NCI-H146 treated with DMSO at 0.1 percent for 48 hours (cell line): ENCODE results near the gene DSCAML1.

Experiments used
- DNase-seq: peaks from one replicate; lab custom pipeline; 2025; ENCODE audit not compliant: unreplicated experiment; lab: John Stamatoyannopoulos, UW

Gene DSCAML1

DNA sequence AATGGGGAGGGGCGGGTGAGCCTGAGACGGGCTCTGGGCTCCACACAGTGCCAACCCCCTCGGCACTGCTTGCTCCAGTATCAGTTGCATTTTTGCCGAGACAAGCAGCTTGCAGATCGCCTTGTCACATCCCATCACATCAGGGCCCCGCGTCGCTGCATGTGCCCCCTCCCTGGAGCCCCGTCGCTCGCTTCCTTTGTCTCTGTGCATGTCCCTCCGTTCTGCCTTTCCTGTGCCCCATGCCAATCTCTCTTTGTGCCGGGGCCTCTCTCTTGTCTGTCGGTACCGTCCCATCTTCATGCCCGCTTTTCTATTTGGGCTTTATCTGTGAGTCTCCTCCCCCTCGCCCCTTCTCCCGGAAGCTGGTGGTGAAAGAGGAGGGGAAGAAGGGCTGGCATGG lies 267.2 kb downstream of the DSCAML1 start:
- no peak for DNase-seq

DNA sequence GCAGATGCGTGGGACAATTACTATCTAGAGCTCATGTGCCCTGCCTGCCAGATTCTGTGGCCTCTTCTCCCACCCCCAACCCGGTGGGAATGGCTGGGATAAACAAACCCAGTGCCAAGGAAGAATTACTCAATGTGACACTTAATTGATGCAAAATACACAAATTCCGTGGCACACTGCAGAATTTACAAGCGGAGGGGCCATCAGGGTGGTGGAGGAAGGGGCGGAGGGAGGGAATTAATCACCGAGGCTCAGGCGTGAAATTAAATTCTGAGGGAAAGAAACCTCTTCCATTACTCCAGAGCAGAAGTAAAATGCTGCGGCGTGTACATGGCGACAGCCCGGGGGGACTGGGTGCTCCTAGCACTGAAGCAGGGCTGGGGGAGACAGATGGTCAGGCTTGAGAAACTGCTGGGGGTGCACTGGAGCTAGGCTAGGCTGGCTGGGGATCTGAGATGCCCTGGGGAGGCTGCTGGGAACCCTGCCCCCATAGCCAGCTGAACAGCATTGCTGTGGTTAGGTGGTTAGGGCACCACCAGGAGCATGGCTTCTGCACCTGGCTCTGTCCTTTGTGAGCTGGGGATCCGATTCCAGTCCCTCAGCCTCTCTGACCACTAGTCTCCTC lies 268.8 kb downstream of the DSCAML1 start:
- DNase-seq, result no peak

DNA sequence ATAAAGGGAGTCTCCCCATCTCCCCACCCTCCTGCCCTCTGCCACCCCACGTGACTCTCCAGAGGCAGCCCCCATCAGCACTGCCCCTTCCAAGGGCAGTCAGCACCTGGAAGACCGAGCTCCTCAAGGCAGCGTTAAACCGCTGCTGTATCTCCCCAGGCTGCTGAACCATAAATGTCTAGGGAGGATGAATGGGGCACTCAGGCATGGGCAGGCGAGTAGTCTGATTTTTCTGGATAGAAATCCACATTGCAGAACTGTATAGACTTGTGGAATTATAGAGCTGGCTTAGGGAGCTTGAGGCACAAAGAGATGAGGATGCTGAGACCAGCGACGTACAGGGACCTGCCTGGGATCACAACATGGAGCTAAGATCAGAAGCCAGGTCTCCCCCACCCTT lies 269.7 kb downstream of the DSCAML1 start:
- no peak for DNase-seq

DNA sequence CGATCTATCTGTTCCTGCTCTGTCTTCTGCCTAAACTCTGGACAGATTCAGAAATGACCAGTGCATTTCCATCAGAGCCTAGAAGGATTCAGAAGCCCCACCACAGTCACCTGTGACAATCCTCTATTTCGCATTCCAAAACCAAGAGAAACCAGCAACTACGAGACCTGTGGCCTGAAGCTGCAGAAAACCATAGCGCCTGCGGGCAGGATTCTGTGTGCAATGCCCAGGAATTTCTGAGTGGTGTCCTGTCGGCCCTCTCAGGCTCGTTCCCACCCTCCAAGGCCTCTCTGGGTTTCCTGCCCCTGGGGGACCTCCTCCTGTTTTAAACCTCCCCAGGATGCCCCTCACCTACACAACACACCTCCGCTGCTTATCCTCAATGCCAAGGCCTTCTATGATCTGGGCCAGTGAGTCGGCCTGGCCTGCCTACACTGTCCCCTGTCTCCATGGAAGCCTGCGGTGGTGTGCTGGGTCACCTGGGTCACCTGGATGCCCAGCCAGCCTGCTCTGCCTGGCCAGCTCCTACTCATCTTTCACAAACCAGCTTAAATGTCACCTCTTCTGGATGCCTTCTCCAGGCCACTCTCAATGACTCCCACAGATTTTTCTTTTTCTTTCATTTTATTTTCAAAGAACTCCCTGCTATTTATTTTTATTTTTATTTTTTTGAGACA lies 271.0 kb downstream of the DSCAML1 start:
- no peak for DNase-seq

DNA sequence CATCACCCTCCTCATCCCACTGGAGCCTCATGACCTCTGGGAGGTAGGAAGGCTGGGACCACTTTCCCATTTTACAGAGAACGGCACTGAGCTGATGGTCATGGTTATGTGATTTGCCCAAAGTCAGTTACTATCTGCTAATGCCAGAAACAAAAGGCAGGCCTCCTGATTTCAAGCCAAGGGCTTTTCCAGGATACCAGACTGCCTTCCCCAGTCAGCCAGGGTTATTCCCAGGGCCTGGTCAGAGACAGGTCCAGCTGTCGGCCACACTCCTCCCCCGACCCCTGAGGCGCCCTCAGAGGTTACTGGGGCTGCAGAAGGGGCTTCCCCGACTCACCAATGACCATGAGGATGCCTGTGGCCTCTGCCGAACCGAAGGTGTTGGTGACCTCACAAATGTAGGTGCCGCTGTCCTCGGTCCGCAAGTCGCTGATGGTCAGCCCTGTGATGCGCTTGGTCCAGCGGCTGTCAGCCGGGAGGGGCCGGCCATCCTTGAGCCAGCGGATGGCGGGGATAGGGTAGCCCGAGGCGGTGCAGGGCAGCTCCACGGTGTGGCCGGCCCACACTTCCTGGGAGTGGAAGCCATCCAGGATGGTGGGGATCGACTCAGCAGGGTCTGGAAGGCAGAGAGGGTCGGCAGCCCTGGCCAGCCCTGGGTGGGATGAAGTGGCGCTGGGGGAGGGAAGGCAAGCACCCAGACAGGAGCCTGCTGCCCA lies 272.4 kb downstream of the DSCAML1 start:
- no peak for DNase-seq

DNA sequence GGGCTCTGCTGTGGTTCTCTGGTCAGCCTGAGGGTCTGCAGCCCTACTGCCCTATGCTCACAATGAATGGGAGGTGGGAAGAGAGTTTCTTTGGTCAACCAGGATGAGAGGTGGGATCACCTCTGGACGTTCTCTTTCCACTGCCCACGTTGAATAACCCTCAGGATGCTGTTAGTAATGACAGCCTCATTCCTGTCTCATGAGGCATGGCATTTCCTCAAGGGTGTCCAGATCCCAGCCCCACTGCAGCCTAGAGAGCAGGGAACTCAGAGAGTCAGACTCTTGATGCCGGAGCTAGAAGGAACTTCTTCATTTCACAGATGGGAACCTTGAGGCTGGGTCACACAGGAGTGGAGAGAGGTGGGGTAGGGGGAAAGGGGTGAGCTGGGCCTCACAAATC lies 273.3 kb downstream of the DSCAML1 start:
- no peak for DNase-seq

DNA sequence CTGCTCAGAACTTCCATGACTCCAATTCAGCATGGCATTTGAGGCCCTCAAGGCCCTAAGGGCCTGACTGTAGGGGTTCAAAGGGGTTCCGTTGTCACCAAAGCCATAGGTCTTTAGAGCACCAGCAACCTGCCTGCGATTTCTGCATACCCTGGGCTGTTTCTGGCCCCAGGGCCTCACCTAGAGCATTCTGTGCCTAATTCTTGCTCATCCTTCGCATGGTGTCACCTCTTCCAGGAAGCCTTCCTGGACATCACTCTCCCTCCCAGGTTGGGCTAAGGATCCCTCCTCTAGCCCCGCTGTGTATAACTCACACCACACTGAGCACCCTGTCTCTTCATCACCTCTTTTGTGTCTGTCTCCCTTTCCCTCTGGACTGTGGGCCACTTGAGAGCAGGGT lies 275.0 kb downstream of the DSCAML1 start:
- no peak for DNase-seq

DNA sequence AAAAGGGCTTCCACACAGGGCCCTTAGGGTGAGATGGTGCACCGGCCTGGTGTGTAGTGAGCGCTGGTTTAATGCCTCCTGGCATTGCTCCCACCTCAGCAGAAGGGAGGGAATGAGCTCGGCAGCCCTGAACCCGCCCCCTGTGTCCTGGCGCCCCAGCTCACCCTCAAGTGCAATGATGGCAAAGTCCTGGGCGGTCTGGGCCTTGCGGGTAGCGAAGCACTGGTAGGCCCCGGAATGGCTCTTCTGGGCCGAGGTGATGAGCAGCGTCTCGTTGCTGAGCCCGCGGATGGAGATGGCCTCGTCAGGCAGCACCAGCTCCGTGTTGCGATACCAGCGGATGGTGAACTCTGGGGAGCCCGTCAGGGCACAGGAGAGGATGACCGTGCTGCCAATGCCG lies 276.1 kb downstream of the DSCAML1 start:
- DNase-seq, result no peak

DNA sequence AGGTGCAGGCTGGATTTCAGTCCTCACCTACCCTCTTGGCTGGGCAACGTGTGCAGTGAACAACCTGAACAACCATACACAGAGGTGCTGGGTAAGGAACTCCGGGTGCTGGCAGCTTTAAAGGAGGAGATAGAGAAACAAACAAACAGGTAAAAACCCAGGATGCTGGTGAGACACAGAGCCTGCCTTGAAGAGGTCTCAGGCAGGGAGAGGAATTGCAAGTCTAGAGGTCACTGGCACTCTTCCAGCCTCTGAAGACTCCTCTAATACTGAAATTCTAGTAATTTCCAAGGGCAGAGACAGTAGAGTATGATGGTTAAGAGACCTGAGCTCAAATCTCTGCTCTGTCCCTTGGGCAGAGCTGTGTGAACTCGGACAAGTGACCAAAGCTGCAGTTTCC lies 276.8 kb downstream of the DSCAML1 start:
- no peak for DNase-seq

DNA sequence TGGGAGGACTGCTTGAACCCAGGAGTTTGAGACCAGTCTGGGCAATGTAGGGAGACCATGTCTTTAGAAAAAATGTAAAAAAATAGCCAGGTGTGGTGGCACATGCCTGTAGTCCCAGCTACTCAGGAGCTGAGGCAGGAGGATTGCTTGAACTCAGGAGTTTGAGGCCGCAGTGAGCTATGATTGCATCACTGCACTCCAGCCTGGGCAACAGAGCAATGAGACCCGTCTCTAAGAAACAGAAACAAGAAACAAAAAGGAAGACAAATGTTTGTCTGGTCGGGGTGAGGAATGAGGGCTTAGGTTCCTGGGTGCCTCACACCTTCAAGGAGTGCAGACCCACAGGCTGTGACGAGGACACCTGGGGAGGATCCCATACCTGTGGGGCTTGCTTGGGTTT lies 277.4 kb downstream of the DSCAML1 start:
- DNase-seq, result no peak

DNA sequence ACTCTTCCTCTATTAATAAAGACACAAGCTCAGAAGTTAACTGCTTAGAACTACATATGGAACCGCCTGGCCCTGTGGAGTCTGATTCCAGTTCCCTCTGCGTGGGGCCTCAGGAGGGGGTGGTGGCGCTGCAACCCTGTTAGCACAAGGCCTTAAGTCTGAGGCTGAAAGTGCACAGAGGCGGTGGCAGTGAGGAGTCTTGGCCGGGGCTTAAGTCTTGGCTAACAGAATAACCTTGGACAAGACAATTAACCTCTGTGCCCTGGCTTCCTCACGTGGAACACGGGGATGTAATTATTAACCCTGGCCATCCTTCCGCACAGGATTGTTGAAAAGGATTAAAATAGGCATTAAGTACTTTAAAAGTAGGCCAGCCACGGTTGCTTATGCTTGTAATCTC lies 277.8 kb downstream of the DSCAML1 start:
- no peak for DNase-seq

DNA sequence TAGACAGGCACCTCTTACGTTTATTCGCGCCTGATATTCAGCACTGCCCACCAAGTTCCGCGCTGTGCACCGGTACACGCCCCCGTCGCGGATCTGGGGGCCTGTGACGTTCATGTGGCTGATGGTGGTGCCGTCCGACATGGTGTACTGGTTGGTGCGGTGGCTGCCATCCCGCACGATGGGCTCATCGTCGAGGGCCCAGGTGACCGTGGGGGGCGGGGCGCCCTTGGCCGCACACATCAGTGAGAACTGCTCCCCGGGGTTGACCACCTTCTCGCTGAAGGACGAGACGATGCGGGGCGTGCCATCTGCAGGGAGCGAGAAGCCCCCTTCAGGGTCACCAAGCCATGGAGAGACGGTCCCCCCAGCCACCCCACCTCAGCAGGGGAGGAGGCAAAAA lies 278.6 kb downstream of the DSCAML1 start:
- no peak for DNase-seq

DNA sequence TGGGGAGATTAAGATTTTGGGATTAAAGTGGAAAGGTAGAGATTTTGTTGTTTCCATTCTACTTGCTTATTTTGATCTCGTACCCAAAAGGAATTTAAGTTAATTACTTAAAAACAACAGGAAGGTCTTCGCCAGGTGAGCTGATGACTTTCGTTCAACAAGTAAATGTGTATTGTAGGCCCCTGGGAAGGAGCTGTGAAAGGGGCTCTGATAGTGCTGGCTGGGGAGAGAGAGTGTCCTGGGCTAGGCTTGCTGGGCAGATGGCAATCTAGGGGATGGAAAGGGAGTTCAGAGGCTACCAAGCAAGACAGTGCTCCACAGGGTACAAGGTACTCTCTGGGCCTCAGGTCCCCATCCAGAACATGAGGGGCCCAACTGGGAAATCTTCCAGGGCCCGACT lies 279.9 kb downstream of the DSCAML1 start:
- no peak for DNase-seq

DNA sequence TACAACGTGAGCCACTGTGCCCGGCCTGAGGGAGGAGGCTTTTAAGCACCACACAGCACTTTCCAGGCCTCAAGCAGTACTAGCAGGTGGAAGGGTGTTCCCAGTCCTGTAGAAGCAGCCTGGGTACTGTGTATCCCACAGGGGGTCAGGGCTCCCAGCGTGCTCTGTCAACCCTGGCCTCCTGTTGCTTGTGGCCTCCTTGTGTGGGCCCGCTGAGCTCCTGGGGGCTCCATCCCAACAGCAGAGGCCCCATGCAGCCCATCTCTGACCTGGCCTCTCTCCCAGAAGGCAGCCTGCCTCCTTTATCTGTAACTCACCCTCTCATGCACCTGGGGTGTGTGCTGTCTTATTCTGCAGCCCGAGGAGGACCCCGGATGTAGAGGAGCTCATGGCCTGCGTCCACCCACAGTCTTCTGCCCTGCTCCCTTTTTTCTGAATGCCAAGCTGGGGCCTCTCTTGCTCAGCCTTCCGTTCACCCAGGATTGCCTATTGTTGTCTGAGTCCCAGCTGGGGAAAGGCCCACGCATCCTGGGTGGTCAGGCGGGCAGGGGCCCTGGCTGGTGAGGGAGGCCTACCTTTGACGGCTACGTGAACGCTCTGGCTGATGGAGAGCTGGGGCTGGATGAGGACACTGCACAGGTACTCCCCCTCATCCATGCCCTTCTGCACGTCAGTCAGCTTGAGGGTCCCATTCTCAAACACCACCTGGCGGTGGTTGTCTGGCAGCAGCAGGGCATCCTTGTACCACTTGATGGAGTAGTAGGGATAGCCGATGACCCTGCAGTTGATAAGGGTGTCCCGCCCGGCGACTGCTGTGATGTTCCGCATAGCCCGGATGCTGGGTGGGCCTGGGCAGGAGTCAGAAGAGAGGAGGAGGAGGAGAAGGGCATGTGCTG lies 280.9 kb downstream of the DSCAML1 start:
- no peak for DNase-seq

DNA sequence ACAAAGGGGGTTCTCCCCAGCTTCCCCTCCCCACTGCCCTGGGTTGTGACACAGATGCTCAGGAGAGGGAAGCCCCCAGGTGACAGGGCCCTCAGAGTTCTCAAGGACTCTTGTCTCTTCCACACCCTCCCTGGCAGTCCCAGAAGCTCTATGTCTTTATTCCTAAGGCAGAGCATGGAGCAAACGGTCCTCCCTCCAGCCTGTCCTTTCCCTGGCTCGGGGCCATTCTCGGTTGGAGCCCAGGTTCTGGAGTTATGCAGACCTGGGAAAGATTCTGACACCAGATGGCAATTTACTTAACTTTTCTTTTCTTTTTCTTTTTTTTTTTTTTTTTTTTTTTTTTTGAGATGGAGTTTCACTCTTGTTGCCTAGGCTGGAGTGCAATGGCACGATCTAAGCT lies 282.8 kb downstream of the DSCAML1 start:
- no peak for DNase-seq

DNA sequence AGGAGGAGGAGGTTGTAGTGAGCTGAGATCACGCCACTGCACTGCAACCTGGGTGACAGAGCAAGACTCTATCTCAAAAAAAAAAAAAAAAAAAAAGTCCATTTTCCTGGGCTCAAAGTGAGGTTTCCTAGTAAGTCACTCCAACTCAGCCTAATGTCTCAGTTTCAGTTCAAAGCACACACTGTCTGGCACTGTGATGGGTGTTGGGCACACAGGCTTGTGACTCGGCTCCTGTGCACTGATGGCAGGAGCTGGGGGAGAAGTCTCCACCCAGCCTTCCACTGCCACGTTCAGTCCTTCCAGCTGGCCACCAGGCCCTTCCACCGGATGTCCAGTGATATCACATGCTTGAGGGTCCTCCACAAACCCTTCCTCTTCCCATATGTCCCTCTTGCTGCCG lies 283.4 kb downstream of the DSCAML1 start:
- DNase-seq, result no peak

DNA sequence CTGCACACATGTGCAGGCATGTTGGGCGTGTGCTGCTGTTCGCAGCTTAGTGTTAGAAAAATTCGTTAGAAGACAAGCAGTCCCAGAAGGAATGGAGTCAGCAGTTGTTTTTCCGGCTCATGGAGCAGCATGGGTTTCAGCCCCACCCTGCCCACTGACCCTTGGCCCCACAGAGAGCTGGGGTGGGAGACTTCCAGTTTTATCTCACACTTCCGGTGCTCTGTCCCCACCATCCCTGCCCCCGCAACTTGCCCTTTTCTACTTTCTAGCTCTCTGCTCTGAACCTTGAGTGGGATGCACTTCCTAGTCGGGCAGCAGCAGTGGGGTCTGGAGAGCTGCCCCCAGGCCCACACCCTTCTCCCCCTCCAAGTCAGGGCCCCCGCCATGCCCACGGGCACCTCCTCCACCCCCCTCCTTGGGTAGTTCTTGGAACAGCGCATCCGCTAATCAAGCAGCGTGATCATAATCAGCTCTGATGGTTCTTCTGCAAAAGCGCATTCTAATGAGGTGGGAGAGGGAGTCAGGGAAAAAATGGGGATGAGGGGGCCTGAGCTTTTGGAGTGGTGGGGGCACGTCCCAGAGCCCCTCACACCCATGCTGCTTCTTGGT lies 285.0 kb downstream of the DSCAML1 start:
- DNase-seq, result no peak

DNA sequence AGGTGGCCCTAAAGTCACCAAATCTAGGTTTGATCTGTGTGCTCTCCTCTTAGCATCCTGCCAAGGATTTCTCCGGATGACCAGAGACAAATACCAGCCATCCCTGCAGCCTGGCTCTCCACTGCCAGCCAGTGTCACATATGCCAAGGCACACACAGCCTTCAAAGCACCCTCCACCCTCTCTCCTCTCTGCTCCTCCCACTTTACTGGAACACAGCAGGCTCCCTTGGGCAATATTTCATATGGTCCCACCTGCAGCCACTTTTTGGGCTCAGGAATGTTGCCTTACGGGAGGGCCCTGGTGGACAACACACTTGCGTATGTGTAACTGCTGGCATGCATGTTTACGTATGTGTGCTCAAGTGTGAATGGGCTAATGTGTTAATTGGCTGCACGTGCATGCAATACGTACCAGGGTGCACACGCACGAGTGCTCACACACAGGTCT lies 285.5 kb downstream of the DSCAML1 start:
- DNase-seq, result no peak

DNA sequence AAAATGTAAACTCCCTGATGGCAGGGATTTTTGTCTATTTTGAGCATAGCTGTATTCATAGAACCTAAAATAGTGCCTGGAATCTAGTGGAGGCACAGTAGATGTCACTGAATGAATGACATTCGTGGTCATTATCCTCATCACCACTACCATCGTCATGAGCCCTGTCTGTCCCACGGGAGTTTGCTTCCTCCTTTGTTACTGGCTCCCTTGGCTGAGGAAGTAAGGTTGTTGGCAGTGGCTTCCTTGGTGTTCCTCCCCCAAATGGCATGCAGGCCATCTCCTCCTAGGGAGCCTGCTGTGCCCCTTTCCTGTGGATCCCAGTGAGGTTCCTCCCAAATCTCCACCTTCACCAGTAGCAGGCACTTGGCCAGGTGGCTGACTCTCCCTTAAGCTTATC lies 286.4 kb downstream of the DSCAML1 start:
- DNase-seq, result no peak

DNA sequence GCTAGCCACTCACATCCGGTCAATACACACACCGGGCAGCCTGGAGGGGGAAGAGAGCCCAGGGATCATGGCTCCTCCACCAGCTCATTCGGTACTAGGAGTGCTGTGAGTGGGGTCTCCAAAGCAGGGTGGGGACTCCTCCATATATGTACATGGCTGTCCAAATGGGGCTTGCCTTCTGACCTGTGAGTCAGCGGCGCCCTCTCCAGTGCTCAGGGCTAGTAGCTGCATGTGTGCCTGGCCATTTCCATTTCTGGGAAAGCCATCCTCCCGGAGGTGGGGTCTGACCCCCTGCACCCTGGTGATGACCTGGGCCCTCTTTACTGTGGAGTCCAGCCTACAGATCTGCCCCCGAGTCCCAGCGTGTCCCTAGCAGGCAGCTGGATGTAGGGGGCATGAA lies 287.5 kb downstream of the DSCAML1 start:
- no peak for DNase-seq

DNA sequence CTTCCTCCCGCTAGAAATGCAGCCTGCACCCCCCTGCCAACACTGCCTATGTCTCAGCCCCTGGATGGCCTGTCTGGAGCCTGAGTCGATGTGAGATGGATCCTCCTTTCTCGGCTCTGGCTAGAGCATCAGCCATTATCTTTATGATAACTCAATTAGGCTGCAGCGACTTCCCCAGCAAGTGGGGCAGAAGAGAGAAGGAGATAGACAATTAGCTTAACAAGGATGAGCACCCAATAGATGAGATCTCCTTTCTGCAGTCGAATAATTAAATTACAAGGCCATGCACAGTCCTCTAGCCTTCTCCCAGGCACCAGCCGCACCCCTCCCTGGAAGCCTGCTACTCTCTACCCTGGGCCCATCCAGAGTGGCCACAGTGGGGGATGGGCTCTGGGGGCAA lies 290.0 kb downstream of the DSCAML1 start:
- no peak for DNase-seq
